GM23338 (cell line): ENCODE results near the gene ALB. TPM values are rescaled to one million over a fixed set of nuclear protein-coding genes. Genes with fewer than 3 reads are reported as not detected.
"Not testable (repeated sequence)": the region's sequence is repeated elsewhere in the genome, so short reads cannot be mapped to it uniquely, and the experiment has no call there.

Experiments
- ATAC-seq: fragments of 200-7000 bp; cut with Tn5 transposase; 3 replicates; pipeline ENCODE4 v1.9.1; 2020
- DNase-seq: peaks from one replicate; pipeline ENCODE4 v3.0.0-alpha.2; 2015; ENCODE audit warnings: low spot score
- H2AFZ ChIP-seq: fragments of 200-600 bp; sonication (generic); 2 replicates; pipeline ENCODE4 v1.8.0; 2016; ENCODE audit warnings: antibody characterized with exemption, mild to moderate bottlenecking, moderate library complexity
- H3F3A ChIP-seq: fragments of 200-600 bp; sonication (generic); replicated peaks from 2 replicates; pipeline ENCODE4 v1.8.0; 2017; ENCODE audit warnings: antibody characterized with exemption, mixed run types, low read depth
- H3K27ac ChIP-seq: fragments of 200-600 bp; sonication (generic); 2 replicates; pipeline ENCODE4 v1.6.1; 2016; ENCODE audit warnings: low read depth
- H3K27me3 ChIP-seq: fragments of 200-600 bp; sonication (generic); 2 replicates; pipeline ENCODE4 v1.8.0; 2016; ENCODE audit warnings: mild to moderate bottlenecking, mixed run types, moderate library complexity; ENCODE audit not compliant: insufficient read depth
- H3K36me3 ChIP-seq: fragments of 200-600 bp; sonication (generic); 2 replicates; pipeline ENCODE4 v1.8.0; 2016; ENCODE audit warnings: mild to moderate bottlenecking; ENCODE audit not compliant: insufficient read depth
- H3K4me1 ChIP-seq: fragments of 200-600 bp; sonication (generic); 2 replicates; pipeline ENCODE4 v1.8.0; 2016; ENCODE audit warnings: mild to moderate bottlenecking, moderate library complexity; ENCODE audit not compliant: insufficient read depth
- H3K4me2 ChIP-seq: fragments of 200-600 bp; sonication (generic); 2 replicates; pipeline ENCODE4 v1.7.1; 2017; ENCODE audit warnings: mixed run types
- H3K4me3 ChIP-seq: fragments of 200-600 bp; sonication (generic); 2 replicates; pipeline ENCODE4 v1.6.1; 2016; ENCODE audit warnings: mixed run types
- H3K79me2 ChIP-seq: fragments of 200-600 bp; sonication (generic); replicated peaks from 2 replicates; pipeline ENCODE4 v1.8.0; 2017; ENCODE audit warnings: mild to moderate bottlenecking; ENCODE audit not compliant: insufficient read depth
- H3K9me2 ChIP-seq: fragments of 200-600 bp; sonication (generic); 2 replicates; pipeline ENCODE4 v1.8.0; 2017; ENCODE audit not compliant: insufficient read depth
- H4K20me1 ChIP-seq: fragments of 200-600 bp; sonication (generic); replicated peaks from 2 replicates; pipeline ENCODE4 v1.8.0; 2017; ENCODE audit warnings: mild to moderate bottlenecking; ENCODE audit not compliant: insufficient read depth
- H3K27ac Mint-ChIP-seq: 2 replicates; pipeline ENCODE4 v1.8.0; 2020; ENCODE audit warnings: inconsistent platforms, mild to moderate bottlenecking, moderate library complexity, mixed read lengths
- H3K27me3 Mint-ChIP-seq: 3 replicates; pipeline ENCODE4 v1.8.0; 2022; ENCODE audit warnings: low read depth, mild to moderate bottlenecking, moderate library complexity, mixed read lengths, inconsistent platforms; ENCODE audit not compliant: insufficient read depth, poor library complexity
- H3K36me3 Mint-ChIP-seq: 3 replicates; pipeline ENCODE4 v1.8.0; 2021; ENCODE audit warnings: low read depth, mild to moderate bottlenecking, inconsistent platforms, moderate library complexity, mixed read lengths
- H3K4me1 Mint-ChIP-seq: 3 replicates; pipeline ENCODE4 v1.8.0; 2020; ENCODE audit warnings: mild to moderate bottlenecking, inconsistent platforms, mixed read lengths
- H3K4me3 Mint-ChIP-seq: 3 replicates; pipeline ENCODE4 v1.8.0; 2021; ENCODE audit warnings: moderate library complexity, mild to moderate bottlenecking, inconsistent platforms, mixed read lengths
- H3K9me3 Mint-ChIP-seq: 3 replicates; pipeline ENCODE4 v1.8.0; 2020; ENCODE audit warnings: moderate library complexity, mild to moderate bottlenecking, inconsistent platforms, mixed read lengths
- EZH2phosphoT487 ChIP-seq: fragments of 200-600 bp; sonication (generic); IDR thresholded peaks from one replicate; pipeline ENCODE4 v1.8.1; 2018; ENCODE audit warnings: antibody characterized with exemption; ENCODE audit not compliant: unreplicated experiment
- NANOG ChIP-seq: IDR thresholded peaks from 2 replicates; pipeline ENCODE4 v1.6.1; 2016; ENCODE audit warnings: antibody characterized with exemption, borderline replicate concordance
- POLR2AphosphoS5 ChIP-seq: IDR thresholded peaks from 2 replicates; pipeline ENCODE4 v1.6.1; 2016; ENCODE audit warnings: antibody characterized with exemption, low read depth
- polyA plus RNA-seq: library from polyadenylated mRNA; unstranded; fragments of >200 nt; fragmentation: Nextera tagmentation; extraction: Ambion mirVana; gene quantifications from 2 replicates; pipeline ENCODE4 v1.2.1, GENCODE V29; 2016
- total RNA-seq: library from RNA; depleted of rRNA; stranded (reverse); fragments of >200 nt; shearing (Covaris generic); gene quantifications from 2 replicates; pipeline ENCODE4 v1.2.3, GENCODE V29; 2014
- TF ChIP-seq, protein P1 (sequence below): fragments of 250-450 bp; sonication (Bioruptor Pico); IDR thresholded peaks from 2 replicates; pipeline ENCODE4 v1.5.0; 2020; ENCODE audit warnings: mild to moderate bottlenecking, moderate library complexity

ALB gene
- total and polyA plus RNA-seq, 2 experiments from 2014 or later: not detected

DNA sequence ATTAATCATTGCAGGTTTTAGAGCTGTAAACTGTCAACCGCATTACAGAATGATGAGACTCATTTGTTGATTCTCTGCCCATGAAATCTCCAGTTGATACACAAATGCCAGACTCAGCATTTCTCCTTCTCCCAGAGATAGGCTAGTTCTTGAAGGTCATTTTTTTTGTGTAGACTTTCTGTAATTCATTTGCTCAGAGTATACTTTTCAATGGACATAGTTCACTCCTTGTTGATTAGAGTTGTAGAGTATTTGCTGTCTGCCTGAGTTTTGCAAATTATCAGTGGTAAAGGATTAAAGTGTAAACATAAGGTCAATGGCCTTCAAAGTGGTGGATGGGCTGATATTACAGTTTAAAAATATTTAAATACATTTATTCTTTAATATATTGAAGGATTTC lies 15.2 kb upstream of the ALB start (continued):
- TF ChIP-seq EZH2phosphoT487 (no peak), NANOG (no peak)
- TF ChIP-seq, protein P1, sequence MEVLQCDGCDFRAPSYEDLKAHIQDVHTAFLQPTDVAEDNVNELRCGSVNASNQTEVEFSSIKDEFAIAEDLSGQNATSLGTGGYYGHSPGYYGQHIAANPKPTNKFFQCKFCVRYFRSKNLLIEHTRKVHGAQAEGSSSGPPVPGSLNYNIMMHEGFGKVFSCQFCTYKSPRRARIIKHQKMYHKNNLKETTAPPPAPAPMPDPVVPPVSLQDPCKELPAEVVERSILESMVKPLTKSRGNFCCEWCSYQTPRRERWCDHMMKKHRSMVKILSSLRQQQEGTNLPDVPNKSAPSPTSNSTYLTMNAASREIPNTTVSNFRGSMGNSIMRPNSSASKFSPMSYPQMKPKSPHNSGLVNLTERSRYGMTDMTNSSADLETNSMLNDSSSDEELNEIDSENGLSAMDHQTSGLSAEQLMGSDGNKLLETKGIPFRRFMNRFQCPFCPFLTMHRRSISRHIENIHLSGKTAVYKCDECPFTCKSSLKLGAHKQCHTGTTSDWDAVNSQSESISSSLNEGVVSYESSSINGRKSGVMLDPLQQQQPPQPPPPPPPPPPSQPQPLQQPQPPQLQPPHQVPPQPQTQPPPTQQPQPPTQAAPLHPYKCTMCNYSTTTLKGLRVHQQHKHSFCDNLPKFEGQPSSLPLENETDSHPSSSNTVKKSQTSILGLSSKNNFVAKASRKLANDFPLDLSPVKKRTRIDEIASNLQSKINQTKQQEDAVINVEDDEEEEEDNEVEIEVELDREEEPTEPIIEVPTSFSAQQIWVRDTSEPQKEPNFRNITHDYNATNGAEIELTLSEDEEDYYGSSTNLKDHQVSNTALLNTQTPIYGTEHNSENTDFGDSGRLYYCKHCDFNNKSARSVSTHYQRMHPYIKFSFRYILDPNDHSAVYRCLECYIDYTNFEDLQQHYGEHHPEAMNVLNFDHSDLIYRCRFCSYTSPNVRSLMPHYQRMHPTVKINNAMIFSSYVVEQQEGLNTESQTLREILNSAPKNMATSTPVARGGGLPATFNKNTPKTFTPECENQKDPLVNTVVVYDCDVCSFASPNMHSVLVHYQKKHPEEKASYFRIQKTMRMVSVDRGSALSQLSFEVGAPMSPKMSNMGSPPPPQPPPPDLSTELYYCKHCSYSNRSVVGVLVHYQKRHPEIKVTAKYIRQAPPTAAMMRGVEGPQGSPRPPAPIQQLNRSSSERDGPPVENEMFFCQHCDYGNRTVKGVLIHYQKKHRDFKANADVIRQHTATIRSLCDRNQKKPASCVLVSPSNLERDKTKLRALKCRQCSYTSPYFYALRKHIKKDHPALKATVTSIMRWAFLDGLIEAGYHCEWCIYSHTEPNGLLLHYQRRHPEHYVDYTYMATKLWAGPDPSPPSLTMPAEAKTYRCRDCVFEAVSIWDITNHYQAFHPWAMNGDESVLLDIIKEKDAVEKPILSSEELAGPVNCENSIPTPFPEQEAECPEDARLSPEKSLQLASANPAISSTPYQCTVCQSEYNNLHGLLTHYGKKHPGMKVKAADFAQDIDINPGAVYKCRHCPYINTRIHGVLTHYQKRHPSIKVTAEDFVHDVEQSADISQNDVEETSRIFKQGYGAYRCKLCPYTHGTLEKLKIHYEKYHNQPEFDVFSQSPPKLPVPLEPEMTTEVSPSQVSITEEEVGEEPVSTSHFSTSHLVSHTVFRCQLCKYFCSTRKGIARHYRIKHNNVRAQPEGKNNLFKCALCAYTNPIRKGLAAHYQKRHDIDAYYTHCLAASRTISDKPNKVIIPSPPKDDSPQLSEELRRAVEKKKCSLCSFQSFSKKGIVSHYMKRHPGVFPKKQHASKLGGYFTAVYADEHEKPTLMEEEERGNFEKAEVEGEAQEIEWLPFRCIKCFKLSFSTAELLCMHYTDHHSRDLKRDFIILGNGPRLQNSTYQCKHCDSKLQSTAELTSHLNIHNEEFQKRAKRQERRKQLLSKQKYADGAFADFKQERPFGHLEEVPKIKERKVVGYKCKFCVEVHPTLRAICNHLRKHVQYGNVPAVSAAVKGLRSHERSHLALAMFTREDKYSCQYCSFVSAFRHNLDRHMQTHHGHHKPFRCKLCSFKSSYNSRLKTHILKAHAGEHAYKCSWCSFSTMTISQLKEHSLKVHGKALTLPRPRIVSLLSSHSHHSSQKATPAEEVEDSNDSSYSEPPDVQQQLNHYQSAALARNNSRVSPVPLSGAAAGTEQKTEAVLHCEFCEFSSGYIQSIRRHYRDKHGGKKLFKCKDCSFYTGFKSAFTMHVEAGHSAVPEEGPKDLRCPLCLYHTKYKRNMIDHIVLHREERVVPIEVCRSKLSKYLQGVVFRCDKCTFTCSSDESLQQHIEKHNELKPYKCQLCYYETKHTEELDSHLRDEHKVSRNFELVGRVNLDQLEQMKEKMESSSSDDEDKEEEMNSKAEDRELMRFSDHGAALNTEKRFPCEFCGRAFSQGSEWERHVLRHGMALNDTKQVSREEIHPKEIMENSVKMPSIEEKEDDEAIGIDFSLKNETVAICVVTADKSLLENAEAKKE (CRISPR knock-in tag): no peak

DNA sequence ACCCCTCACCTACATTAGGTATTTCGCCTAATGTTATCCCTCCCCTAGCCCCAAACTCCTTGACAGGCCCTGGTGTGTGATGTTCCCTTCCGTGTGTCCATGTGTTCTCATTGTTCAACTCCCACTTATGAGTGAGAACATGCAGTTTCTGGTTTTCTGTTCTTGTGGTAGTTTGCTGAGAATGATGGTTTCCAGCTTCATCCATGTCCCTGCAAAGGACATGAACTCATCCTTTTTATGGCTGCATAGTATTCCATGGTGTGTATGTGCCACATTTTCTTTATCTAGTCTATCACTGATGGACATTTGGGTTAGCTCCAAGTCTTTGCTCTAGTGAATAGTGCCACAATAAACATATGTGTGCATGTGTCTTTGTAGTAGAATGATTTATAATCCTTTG lies 14.4 kb upstream of the ALB start:
- not testable (repeated sequence) for H3K27me3 Mint-ChIP-seq, H3K27ac ChIP-seq, H3K79me2 ChIP-seq, H3K36me3 ChIP-seq, H4K20me1 ChIP-seq, H3K4me1 ChIP-seq, H3K27ac Mint-ChIP-seq, ATAC-seq, H3K4me3 Mint-ChIP-seq, H2AFZ ChIP-seq, H3K9me3 Mint-ChIP-seq, H3K4me1 Mint-ChIP-seq, H3K9me2 ChIP-seq, H3K4me2 ChIP-seq, H3K4me3 ChIP-seq, H3K27me3 ChIP-seq, H3K36me3 Mint-ChIP-seq, DNase-seq, H3F3A ChIP-seq

DNA sequence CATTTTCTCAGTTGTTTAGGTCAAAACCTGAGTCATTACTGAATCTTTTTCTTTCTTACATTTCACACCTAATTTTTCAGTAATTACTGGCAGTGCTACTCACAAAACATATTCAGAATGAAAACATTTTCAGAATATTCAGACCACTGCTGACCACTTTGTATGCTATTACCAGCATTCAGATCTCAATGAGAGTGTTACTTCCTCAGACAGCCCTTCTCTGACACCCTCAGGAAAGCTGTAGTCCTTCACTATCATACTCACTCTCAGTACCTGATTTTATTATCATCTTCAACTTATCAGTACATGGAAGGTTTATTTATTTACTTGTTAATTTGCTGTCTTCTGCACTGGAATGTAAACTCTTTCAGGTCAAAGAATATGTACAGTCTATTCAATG lies 12.3 kb upstream of the ALB start:
- Histone ChIP-seq H3K27ac (no peak overlapping the region), H3F3A (no peaks in the 10 kb centered on the region), H3K79me2 (no peaks in the 10 kb centered on the region), H3K4me2 (no peak overlapping the region), H4K20me1 (no peaks in the 10 kb centered on the region), H2AFZ (peak overlapping the region; percentile 72; the same call in 1 of the 2 replicates), H3K27me3 (no peaks in the 10 kb centered on the region), H3K4me3 (no peak overlapping the region), H3K9me2 (no peaks in the 10 kb centered on the region), H3K36me3 (no peaks in the 10 kb centered on the region), H3K4me1 (no peaks in the 10 kb centered on the region)
- Mint-ChIP-seq H3K36me3 (no peaks in the 10 kb centered on the region), H3K4me1 (no peaks in the 10 kb centered on the region), H3K4me3 (no peak overlapping the region), H3K9me3 (no peaks in the 10 kb centered on the region), H3K27ac (no peak overlapping the region), H3K27me3 (no peaks in the 10 kb centered on the region)
- no peak for DNase-seq
- no peak for TF ChIP-seq POLR2AphosphoS5
- ATAC-seq: no peak
